HEK293 (cell line): Measurements from ENCODE around the gene SKI.

Experiments used
- CTCF ChIP-seq: fragments of 450-650 bp; formaldehyde crosslinking; IDR thresholded peaks from 2 replicates; pipeline ENCODE4 v1.5.1; 2016; ENCODE audit warnings: missing biosample characterization, missing genetic modification characterization
- GLI4 ChIP-seq: fragments of 450-650 bp; formaldehyde crosslinking; IDR thresholded peaks from 2 replicates; pipeline ENCODE4 v1.5.1; 2016; ENCODE audit warnings: missing biosample characterization, missing genetic modification characterization
- HIC1 ChIP-seq: fragments of 450-650 bp; formaldehyde crosslinking; IDR thresholded peaks from 2 replicates; pipeline ENCODE4 v1.5.1; 2016; ENCODE audit warnings: missing biosample characterization, missing genetic modification characterization
- KLF1 ChIP-seq: fragments of 450-650 bp; formaldehyde crosslinking; IDR thresholded peaks from 2 replicates; pipeline ENCODE4 v1.5.1; 2016; ENCODE audit warnings: missing biosample characterization, missing genetic modification characterization
- MYNN ChIP-seq: fragments of 450-650 bp; formaldehyde crosslinking; IDR thresholded peaks from 2 replicates; pipeline ENCODE4 v1.5.1; 2016; ENCODE audit warnings: missing biosample characterization, missing genetic modification characterization, borderline replicate concordance
- SP2 ChIP-seq: fragments of 450-650 bp; formaldehyde crosslinking; IDR thresholded peaks from 2 replicates; pipeline ENCODE4 v1.5.1; 2016; ENCODE audit warnings: missing biosample characterization, missing genetic modification characterization
- TCF7L2 ChIP-seq: IDR thresholded peaks from 2 replicates; pipeline ENCODE4 v1.6.1; 2011; ENCODE audit warnings: low read depth, mild to moderate bottlenecking, inconsistent platforms, low read length, moderate library complexity, borderline replicate concordance
- TRIM28 ChIP-seq: IDR thresholded peaks from 2 replicates; pipeline ENCODE4 v1.6.1; 2011; ENCODE audit warnings: low read length, control low read depth, borderline replicate concordance
- ZEB2 ChIP-seq: fragments of 450-650 bp; formaldehyde crosslinking; IDR thresholded peaks from 2 replicates; pipeline ENCODE4 v1.5.1; 2016; ENCODE audit warnings: missing biosample characterization, missing genetic modification characterization
- ZFP69B ChIP-seq: fragments of 450-650 bp; formaldehyde crosslinking; IDR thresholded peaks from 2 replicates; pipeline ENCODE4 v1.5.1; 2016; ENCODE audit warnings: missing biosample characterization, missing genetic modification characterization
- ZNF112 ChIP-seq: fragments of 450-650 bp; formaldehyde crosslinking; IDR thresholded peaks from 2 replicates; pipeline ENCODE4 v1.5.0; 2017; ENCODE audit warnings: missing biosample characterization, missing genetic modification characterization
- ZNF133 ChIP-seq: fragments of 450-650 bp; formaldehyde crosslinking; IDR thresholded peaks from 2 replicates; pipeline ENCODE4 v1.5.1; 2016; ENCODE audit warnings: missing biosample characterization, missing genetic modification characterization
- ZNF146 ChIP-seq: fragments of 450-650 bp; formaldehyde crosslinking; IDR thresholded peaks from 2 replicates; pipeline ENCODE4 v1.5.1; 2016; ENCODE audit warnings: missing biosample characterization, missing genetic modification characterization
- ZNF157 ChIP-seq: fragments of 450-650 bp; formaldehyde crosslinking; IDR thresholded peaks from 2 replicates; pipeline ENCODE4 v1.5.1; 2016; ENCODE audit warnings: missing biosample characterization, missing genetic modification characterization
- ZNF16 ChIP-seq: fragments of 450-650 bp; formaldehyde crosslinking; IDR thresholded peaks from 2 replicates; pipeline ENCODE4 v1.5.1; 2016; ENCODE audit warnings: low read depth, missing biosample characterization, missing genetic modification characterization
- ZNF24 ChIP-seq: fragments of 450-650 bp; formaldehyde crosslinking; IDR thresholded peaks from 2 replicates; pipeline ENCODE4 v1.5.1; 2016; ENCODE audit warnings: missing biosample characterization, missing genetic modification characterization
- ZNF248 ChIP-seq: fragments of 450-650 bp; formaldehyde crosslinking; IDR thresholded peaks from 2 replicates; pipeline ENCODE4 v1.5.1; 2017; ENCODE audit warnings: missing biosample characterization, missing genetic modification characterization
- ZNF433 ChIP-seq: fragments of 450-650 bp; formaldehyde crosslinking; IDR thresholded peaks from 2 replicates; pipeline ENCODE4 v1.5.1; 2016; ENCODE audit warnings: missing biosample characterization, missing genetic modification characterization, low read depth
- ZNF48 ChIP-seq: fragments of 450-650 bp; formaldehyde crosslinking; IDR thresholded peaks from 2 replicates; pipeline ENCODE4 v1.5.1; 2016; ENCODE audit warnings: missing biosample characterization, missing genetic modification characterization
- ZNF549 ChIP-seq: fragments of 450-650 bp; IDR thresholded peaks from 2 replicates; pipeline ENCODE4 v1.5.1; 2018; ENCODE audit warnings: missing biosample characterization, missing genetic modification characterization, mild to moderate bottlenecking, inconsistent platforms, moderate library complexity
- ZNF596 ChIP-seq: fragments of 450-650 bp; IDR thresholded peaks from 2 replicates; pipeline ENCODE4 v1.5.0; 2018; ENCODE audit warnings: missing biosample characterization, mild to moderate bottlenecking, missing genetic modification characterization, moderate library complexity
- ZNF660 ChIP-seq: fragments of 450-650 bp; IDR thresholded peaks from 2 replicates; pipeline ENCODE4 v1.5.1; 2018; ENCODE audit warnings: missing biosample characterization, mild to moderate bottlenecking, missing genetic modification characterization
- ZSCAN23 ChIP-seq: fragments of 450-650 bp; formaldehyde crosslinking; IDR thresholded peaks from 2 replicates; pipeline ENCODE4 v1.5.1; 2016; ENCODE audit warnings: missing biosample characterization, missing genetic modification characterization
- ZSCAN5A ChIP-seq: fragments of 450-650 bp; formaldehyde crosslinking; IDR thresholded peaks from 2 replicates; pipeline ENCODE4 v1.5.1; 2016; ENCODE audit warnings: missing biosample characterization, missing genetic modification characterization
- TF ChIP-seq, protein P1 (sequence below): fragments of 450-650 bp; formaldehyde crosslinking; IDR thresholded peaks from 2 replicates; pipeline ENCODE4 v1.5.1; 2016; ENCODE audit warnings: missing biosample characterization, missing genetic modification characterization
- TF ChIP-seq, protein P2 (sequence below): fragments of 450-650 bp; formaldehyde crosslinking; IDR thresholded peaks from 2 replicates; pipeline ENCODE4 v1.5.1; 2016; ENCODE audit warnings: missing biosample characterization, missing genetic modification characterization, borderline replicate concordance
- TF ChIP-seq, protein P3 (sequence below): fragments of 450-650 bp; formaldehyde crosslinking; IDR thresholded peaks from 2 replicates; pipeline ENCODE4 v1.5.1; 2016; ENCODE audit warnings: missing biosample characterization, missing genetic modification characterization, low read depth

SKI gene

DNA sequence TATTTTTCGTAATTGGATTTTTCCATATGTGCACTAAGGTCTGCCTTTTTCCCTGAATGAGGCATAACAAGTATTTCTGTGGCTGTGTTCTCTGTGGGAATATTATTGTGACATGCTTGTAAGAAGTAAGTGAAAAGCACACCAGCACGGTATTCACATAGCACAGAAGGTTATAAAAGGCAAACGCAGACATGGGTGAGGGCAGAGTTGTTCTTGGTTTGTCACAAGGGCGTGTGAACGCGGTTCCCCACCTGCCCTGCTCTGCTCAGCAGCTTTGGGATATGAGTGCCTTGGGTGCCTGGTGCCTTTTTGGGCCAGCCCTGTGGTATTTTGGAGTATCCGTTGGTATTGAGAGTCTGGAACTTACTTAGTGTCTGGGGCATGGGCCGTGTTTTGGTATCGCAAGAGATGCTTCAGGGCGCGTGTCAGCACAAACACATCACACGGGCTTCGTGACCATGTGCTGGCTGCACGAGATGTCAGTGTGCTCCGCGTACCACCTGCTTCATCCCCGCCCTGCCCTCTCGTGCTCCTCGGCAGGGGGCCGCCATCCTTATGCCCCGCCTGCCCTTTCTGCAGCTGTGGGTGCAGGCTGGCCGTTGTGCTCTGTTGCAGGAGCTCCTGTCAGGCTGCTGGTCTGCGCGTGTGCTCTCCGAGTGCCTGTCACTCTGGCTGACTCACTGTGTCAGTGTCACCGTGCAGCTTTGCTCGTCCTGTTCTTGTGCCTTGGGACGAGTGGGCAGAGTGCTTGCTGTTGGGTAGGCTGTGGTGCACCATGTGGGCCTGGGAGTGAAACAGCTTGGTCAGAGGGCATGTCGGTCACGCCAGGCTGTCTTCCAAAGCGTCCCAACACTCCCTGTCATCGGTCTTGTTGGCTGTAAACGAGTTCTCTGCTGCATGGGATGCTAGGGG is 15.0 kb downstream of the SKI start (continued):
- TF ChIP-seq TRIM28 (no peak), CTCF (tag by site-specific recombination) (no peak), ZNF48 (tag by site-specific recombination) (no peak), ZEB2 (no peak), ZNF596 (tag by site-specific recombination) (no peak), GLI4 (tag by site-specific recombination) (no peak), ZNF112 (tag by site-specific recombination) (no peak), ZNF16 (tag by site-specific recombination) (no peak), HIC1 (peak; percentile 19; the same call in 1 of the 2 replicates), ZNF248 (tag by site-specific recombination) (no peak), ZSCAN23 (tag by site-specific recombination) (no peak), KLF1 (tag by site-specific recombination) (no peak), ZNF433 (tag by site-specific recombination) (no peak), MYNN (no peak), ZFP69B (tag by site-specific recombination) (no peak), ZSCAN5A (tag by site-specific recombination) (no peak), ZNF157 (tag by site-specific recombination) (no peak), SP2 (tag by site-specific recombination) (no peak), ZNF549 (tag by site-specific recombination) (no peak), ZNF133 (tag by site-specific recombination) (no peak), ZNF146 (tag by site-specific recombination) (no peak), ZNF660 (tag by site-specific recombination) (no peak), TCF7L2 (no peak), ZNF24 (tag by site-specific recombination) (no peak)
- TF ChIP-seq, protein P1, sequence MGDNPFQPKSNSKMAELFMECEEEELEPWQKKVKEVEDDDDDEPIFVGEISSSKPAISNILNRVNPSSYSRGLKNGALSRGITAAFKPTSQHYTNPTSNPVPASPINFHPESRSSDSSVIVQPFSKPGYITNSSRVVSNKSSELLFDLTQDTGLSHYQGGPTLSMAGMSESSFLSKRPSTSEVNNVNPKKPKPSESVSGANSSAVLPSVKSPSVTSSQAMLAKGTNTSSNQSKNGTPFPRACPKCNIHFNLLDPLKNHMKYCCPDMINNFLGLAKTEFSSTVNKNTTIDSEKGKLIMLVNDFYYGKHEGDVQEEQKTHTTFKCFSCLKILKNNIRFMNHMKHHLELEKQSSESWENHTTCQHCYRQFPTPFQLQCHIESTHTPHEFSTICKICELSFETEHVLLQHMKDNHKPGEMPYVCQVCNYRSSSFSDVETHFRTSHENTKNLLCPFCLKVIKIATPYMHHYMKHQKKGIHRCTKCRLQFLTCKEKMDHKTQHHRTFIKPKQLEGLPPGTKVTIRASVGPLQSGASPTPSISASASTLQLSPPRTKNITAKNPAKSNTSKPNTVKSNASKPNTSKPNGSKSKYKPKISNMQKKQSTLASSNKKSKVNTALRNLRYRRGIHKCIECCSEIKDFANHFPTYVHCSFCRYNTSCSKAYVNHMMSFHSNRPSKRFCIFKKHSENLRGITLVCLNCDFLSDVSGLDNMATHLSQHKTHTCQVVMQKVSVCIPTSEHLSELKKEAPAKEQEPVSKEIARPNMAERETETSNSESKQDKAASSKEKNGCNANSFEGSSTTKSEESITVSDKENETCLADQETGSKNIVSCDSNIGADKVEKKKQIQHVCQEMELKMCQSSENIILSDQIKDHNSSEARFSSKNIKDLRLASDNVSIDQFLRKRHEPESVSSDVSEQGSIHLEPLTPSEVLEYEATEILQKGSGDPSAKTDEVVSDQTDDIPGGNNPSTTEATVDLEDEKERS (tag by site-specific recombination), result no peak
- TF ChIP-seq, protein P2, sequence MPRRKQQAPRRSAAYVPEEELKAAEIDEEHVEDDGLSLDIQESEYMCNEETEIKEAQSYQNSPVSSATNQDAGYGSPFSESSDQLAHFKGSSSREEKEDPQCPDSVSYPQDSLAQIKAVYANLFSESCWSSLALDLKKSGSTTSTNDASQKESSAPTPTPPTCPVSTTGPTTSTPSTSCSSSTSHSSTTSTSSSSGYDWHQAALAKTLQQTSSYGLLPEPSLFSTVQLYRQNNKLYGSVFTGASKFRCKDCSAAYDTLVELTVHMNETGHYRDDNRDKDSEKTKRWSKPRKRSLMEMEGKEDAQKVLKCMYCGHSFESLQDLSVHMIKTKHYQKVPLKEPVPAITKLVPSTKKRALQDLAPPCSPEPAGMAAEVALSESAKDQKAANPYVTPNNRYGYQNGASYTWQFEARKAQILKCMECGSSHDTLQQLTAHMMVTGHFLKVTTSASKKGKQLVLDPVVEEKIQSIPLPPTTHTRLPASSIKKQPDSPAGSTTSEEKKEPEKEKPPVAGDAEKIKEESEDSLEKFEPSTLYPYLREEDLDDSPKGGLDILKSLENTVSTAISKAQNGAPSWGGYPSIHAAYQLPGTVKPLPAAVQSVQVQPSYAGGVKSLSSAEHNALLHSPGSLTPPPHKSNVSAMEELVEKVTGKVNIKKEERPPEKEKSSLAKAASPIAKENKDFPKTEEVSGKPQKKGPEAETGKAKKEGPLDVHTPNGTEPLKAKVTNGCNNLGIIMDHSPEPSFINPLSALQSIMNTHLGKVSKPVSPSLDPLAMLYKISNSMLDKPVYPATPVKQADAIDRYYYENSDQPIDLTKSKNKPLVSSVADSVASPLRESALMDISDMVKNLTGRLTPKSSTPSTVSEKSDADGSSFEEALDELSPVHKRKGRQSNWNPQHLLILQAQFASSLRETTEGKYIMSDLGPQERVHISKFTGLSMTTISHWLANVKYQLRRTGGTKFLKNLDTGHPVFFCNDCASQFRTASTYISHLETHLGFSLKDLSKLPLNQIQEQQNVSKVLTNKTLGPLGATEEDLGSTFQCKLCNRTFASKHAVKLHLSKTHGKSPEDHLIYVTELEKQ (tag by site-specific recombination), result no peak
- TF ChIP-seq, protein P3, sequence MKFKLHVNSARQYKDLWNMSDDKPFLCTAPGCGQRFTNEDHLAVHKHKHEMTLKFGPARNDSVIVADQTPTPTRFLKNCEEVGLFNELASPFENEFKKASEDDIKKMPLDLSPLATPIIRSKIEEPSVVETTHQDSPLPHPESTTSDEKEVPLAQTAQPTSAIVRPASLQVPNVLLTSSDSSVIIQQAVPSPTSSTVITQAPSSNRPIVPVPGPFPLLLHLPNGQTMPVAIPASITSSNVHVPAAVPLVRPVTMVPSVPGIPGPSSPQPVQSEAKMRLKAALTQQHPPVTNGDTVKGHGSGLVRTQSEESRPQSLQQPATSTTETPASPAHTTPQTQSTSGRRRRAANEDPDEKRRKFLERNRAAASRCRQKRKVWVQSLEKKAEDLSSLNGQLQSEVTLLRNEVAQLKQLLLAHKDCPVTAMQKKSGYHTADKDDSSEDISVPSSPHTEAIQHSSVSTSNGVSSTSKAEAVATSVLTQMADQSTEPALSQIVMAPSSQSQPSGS, result no peak
